Astrocyte (in vitro differentiated cells and primary cell): Measurements from ENCODE around the gene TIMP3.

Experiments used
- EZH2 ChIP-seq: IDR thresholded peaks from 2 replicates; pipeline ENCODE4 v1.6.1; 2012; ENCODE audit warnings: mild to moderate bottlenecking, low read length, inconsistent platforms; ENCODE audit not compliant: insufficient read depth
- TF ChIP-seq, protein P1 (sequence below): IDR thresholded peaks from 2 replicates; pipeline ENCODE4 v1.5.1; 2011; ENCODE audit warnings: low read depth, mild to moderate bottlenecking, inconsistent platforms, low read length, moderate library complexity; ENCODE audit not compliant: insufficient read depth

GRCh38 chr22:32752816-32753520 is 48.5 kb upstream of the TIMP3 start:
- TF ChIP-seq, protein P1, sequence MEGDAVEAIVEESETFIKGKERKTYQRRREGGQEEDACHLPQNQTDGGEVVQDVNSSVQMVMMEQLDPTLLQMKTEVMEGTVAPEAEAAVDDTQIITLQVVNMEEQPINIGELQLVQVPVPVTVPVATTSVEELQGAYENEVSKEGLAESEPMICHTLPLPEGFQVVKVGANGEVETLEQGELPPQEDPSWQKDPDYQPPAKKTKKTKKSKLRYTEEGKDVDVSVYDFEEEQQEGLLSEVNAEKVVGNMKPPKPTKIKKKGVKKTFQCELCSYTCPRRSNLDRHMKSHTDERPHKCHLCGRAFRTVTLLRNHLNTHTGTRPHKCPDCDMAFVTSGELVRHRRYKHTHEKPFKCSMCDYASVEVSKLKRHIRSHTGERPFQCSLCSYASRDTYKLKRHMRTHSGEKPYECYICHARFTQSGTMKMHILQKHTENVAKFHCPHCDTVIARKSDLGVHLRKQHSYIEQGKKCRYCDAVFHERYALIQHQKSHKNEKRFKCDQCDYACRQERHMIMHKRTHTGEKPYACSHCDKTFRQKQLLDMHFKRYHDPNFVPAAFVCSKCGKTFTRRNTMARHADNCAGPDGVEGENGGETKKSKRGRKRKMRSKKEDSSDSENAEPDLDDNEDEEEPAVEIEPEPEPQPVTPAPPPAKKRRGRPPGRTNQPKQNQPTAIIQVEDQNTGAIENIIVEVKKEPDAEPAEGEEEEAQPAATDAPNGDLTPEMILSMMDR: no peak
- TF ChIP-seq EZH2: no peak
